Inflammatory macrophage (primary cell): ENCODE data around the gene PBX1.

Experiments used
- DNase-seq, 2 donors: peaks; one replicate each; pipeline ENCODE4 v3.0.0-alpha.2; 2020 to 2022

PBX1 gene

DNA sequence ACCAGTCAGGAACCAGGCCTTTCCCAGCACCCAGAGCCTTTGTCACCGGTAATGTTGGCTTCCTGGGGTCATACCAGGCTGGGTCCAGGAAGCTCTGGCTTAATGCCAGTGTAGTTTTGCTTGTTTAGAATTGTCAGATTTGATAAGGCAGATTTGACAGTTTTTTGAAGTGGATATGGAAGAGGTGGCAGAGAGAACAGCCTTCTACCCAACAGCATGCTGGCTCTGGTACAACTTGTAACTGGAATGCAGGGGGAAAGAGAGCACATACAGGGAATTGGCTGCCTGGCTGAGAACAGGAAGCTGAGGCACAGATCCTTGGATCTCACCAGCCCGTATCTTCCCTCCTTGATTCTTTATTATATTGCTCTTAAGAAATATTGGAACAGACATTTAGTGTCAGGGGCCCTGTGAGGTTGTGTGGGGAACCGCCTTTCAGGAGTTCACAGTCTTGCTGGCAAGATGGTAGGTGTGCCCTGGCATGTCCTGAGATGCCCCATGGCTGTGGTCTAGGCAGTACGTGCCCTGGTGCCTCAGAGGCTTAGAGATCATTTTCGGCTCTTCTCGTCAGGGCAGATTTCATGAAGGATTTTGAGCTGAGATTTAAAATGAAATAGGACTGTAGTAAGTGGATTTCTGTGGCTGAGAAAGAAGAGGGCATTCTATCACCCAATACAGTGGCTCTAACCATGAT lies 227.0 kb downstream of the PBX1 start:
- no peak for DNase-seq

DNA sequence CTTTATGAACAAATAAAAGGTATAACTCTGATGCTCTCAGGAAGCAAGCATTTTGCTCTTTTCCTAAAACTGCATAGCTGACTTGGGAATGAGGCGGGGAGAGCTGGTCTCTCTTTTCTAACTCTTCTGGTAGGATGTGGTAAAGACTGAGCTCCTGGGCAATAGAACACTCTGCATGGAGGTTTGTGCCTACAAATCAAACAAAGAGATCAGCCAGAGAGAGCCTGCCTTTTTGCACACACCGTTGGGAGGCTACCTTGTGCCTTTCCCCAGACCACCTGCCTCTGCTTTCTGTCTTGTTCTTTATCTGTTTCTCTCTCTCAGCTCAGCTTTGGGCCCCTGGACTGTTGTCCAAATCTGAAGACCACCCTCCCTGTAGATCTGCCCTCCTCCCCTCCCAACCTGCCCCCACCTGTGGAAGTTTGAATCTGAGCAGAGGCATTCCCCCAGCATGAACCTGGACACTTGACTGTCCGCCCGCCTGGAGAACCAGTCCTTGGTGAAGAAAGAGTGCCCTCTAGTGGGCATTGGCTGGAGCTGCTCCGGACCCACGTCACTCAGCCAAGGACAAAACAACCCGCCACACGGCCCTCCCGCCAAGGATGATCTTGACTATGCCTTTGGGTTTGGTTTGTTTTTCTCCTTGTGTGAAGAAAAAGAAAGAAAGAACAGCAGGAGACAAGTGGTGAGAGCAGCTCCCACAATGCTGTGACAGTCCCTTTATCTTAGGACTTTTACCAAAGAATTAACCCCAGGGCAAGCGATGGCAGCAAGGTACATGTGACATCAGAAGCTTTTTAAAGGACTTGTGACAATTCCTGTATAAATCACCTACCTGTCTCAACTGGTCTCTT lies 228.2 kb downstream of the PBX1 start:
- DNase-seq, result peak; percentile 69 to 80

DNA sequence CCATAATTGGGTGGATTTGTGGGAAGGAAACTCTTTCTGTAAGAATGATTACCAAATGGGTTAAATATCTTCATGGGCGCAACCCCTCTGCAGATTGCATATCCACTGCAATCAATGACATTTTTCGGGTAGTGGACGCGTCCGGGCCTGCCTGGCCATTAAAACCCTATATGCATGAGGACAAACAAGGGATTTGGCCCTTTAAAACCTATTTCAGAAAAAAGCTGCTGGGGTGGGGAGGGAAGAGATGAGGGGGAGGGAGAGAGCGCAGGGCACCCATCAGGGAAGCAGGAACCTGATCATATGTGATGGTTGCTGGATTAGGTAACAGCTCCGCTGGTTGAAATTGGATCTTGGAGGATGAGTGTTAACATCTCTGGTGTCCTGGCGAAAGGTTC lies 228.8 kb downstream of the PBX1 start:
- no peak for DNase-seq

DNA sequence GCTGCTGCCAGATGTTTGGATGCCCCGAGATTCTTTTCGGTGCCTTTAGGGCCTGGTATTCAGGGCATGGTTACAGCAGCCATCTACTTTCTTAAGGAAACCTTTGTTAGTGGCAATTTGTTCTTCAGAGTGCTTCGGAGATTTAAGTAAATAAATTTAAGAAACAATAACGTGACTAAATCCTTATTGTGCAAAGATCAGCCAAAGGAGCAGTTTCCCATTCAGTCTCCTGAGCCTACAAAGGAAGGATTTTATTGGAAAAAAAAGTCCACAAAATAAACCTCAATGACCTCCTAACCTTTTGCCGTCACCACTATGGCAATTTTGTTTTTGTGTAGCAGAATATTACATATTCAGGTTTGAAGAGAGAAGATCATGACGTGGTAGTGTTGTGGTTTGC lies 231.1 kb downstream of the PBX1 start:
- DNase-seq, result no peak

DNA sequence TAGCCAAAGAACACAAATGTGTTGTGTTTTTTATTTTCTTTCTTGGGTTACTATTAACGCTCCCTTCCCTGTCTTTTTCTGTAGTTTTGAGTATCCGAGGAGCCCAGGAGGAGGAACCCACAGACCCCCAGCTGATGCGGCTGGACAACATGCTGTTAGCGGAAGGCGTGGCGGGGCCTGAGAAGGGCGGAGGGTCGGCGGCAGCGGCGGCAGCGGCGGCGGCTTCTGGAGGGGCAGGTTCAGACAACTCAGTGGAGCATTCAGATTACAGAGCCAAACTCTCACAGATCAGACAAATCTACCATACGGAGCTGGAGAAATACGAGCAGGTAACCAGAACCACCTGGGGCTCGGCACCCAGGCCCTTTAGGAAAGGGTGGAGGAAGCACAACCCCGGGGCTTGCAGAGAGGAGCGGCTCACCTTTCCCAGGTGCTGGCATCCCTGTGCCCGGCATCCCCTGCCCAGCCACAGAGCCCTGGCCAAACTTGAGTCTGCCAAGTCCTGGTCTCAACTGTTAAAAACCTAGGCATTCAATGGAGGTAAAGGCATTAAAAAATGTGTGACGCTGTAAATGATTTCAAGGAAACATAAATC lies 233.5 kb downstream of the PBX1 start:
- DNase-seq, result no peak

DNA sequence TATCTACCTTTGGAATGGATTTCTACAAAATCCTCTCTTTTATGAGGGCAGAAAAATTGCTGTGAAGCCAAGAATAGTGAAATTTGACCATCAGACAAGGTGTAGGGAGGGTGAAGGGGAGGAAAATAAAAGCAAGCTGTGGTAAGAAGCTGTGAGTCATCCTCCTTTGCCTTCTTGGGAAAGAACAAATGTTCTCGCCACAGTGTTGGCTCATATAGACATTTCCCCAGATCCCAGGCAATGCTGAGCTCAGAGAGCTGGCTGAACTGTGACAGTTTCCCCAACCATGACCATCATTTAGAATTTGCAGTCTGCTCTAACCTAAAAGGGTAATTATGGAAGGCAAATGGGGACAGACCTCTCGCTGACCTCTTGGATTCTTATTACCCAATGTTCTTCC lies 235.4 kb downstream of the PBX1 start:
- peak; percentile 17 to 28 for DNase-seq

DNA sequence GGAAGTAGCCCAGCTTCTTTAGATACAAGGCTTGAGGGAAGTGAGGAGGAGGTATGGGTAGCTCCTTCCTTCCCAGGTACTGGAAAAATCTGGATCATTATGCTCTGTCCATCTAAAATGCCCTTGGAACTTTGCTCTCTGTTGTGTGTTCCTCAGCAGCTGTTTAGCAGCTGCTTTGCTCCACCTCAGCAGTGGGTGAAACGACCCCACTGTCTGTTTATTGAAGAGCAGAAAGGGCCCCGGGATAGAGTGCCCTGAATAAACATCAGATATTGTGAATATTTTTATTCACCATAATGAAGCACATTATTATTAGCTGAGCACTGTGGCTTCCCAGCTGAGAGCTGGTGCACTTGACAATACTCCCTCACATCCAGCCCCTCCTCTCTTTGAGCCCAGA lies 237.9 kb downstream of the PBX1 start:
- DNase-seq, result no peak

DNA sequence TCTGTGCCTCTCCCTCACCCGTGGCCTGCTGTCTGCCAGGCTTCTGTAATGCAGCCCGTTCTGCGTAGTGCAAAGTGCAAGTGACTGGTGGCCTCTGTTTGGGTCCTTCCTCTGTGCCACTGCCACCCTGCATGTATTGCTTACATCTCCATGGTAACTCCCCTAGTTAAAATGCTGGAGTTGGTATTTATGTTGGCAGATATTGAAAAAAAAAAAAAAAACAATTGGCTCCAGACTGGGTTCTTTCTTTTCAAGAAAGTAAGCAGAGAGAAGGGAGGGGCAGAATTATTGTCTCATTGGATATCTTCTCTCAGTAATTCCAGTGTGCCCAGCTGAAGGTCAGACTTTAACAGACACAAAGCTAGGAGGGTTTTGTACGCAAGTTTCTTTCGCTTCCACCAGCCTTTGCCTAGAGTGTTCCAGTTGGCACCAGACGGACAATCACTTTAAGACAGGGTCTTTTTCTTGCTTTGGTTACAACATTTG lies 242.3 kb downstream of the PBX1 start:
- no peak for DNase-seq

DNA sequence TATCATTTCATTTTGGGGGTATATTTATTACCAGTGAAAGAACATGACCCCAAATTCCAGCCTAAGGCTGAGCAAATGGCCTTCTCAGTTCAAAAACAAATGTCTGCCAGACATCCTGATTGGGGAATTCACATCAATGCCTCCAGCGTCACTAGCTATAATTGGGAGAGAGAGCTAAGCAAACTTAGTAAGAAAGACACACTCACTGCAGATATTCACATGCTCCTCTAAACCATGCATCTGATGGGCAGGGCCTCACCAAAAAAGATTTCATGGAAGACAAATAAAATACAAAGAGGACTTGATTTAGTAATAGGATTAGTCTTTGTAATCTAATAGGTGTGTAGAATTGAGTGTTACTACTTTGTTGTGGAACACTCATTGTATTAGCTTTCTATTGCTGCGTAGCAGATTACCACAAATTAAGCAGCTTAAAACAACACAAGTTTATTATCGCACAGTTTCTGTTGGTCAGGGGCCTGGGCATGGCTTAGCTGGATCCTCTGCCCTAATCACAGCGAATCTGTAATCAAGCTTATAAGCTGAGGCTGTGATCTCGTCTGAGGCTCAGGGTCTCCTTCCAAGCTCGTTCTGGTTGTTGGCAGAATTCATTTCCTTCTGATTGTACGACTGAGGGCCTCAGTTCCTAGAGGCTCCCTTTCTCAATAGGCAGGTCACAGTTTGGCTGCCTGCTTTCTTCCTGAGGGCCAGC lies 243.0 kb downstream of the PBX1 start:
- no peak for DNase-seq

DNA sequence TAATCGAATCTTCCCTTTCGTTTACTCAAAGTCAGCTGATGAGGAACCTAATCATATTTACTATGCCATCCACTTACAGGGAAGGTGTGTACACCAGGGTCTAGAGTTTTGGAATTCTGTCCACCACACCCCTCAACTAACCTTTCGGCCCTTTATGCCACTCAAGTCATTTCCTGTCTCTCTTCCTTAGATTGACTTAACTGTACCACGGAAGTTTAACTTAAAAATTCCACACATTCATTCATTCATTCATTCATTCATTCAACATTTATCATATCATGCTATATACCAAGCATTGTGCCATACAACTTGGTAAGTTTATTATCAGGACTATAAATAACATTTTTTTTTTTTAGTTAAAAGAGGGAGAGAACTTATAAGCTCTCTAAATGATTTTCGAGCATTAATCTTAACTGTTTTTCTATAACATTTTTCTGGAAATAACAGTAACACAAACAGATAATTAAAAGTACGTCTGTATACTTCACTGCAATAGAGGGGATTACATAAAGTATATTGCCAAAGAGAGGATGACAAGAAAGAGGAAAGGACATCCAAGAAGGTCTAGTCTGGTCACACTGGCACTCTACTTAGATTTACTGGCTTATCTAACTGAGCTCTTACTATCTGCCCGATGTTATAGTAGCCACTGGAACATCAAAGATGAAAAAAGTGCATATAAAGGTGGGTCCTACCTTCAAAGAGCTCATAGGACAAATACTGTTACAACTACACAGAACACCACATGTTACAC lies 243.7 kb downstream of the PBX1 start:
- DNase-seq, result no peak

DNA sequence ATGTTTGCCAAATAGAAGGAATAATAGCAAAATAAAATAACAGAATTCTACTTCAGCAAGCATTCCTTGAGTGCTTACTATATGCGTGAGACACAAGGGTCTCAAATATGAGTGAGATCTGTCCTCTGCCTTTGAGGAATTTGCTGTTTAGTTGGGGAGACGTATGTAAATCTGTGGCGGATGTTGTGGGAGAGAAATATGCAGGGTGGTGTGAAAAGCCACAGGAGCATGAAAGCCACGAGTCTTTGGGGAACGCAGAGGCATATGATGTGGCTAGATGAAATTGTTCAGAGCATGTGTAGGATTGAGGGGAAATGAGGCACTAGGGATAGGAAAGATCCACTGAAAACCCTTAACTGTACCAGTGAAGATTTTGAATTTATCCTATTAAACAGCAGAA lies 244.4 kb downstream of the PBX1 start:
- DNase-seq, result no peak

DNA sequence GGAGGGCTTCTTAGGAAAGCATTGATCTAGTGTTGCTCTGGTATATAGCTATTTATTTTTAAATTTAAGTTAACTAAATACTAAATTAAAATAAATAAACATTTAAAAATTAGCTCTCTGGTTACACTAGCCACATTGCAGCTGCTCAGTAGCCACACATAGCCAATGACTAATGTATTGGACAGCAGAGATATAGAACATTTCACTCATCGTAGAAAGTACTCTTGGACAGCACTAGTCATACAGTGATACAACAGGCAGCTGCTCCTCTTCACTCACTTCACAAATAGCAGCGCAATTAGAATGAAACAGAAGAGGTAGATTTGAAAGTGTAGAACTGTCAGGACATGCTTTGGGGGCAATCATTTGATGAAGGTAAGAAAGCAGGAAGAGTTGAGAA lies 245.4 kb downstream of the PBX1 start:
- DNase-seq, result no peak

DNA sequence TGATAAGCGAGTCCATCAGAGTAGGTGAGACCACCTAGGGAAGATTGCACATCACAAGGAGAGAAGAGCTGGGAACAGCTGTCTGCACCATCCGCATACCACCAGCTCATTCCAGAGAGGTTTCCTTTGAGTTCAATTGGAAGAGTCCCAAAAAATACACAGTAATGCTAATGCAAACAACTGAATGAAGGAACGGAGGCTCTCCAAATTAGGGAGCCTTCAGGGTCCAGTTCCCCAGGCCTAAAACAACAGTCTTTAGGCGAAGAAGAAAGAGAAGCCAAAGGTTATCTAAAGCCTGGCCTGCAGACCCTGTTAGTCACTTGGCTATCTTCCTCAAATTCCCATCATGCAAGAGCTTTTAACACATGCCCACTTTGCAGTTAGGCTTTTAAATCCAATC lies 246.4 kb downstream of the PBX1 start:
- DNase-seq, result no peak

DNA sequence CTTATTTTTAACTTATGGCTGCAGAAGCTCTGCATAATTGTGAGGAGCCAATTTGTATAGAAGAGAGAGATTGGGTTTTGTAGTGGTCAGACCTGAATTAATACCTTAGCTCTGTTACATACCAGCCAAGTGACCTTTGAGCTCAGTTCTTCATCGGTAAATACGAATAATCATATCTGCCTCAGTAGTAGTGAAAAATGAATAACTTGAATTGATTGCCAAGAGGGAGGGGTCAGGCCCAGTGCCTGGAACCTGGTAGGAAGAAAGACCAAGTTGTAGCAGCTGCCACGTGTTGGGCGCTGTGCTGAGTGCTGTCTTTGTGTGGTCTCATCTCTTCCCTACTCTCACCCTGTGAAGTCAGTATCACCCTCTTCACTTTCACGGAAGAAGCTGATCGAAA lies 247.5 kb downstream of the PBX1 start:
- DNase-seq, result no peak

DNA sequence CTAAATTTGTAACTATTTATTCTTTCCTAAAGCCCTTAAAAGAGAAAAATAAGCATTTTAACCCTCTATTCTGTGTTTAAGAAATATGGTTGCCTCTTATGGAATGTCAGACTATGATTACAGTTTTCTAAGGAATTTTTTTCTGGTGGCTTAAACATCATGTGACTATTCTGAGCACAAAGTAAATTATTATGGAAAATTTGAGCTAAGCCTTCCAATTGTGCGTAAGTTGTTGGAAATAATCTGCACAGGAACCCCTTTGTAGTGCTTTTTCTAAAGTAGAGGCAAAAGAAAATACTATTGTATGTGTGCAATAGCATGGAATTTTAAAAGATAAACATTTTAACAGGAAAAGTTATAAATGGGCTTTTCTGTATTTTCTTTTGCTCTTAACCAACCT lies 254.8 kb downstream of the PBX1 start:
- DNase-seq, result no peak

DNA sequence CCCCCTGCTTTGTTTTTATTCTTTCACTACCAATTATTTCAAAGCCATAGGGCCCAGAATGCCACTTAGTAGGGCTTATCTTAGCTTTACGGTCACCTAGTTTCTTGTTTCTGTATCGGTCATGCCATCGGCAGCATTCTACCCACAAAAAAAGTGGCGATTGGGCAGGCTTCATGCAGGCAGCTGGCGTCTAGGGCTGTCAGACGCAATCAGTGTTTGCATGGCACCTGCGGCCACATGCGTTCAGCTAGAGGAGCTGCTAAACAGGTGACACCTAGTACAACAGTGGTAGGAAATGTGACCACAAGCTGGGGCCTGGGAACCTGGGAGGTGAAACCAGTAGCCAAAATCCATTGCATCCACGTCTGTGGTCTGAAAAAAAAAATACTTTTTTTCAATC lies 262.7 kb downstream of the PBX1 start:
- DNase-seq, result no peak

DNA sequence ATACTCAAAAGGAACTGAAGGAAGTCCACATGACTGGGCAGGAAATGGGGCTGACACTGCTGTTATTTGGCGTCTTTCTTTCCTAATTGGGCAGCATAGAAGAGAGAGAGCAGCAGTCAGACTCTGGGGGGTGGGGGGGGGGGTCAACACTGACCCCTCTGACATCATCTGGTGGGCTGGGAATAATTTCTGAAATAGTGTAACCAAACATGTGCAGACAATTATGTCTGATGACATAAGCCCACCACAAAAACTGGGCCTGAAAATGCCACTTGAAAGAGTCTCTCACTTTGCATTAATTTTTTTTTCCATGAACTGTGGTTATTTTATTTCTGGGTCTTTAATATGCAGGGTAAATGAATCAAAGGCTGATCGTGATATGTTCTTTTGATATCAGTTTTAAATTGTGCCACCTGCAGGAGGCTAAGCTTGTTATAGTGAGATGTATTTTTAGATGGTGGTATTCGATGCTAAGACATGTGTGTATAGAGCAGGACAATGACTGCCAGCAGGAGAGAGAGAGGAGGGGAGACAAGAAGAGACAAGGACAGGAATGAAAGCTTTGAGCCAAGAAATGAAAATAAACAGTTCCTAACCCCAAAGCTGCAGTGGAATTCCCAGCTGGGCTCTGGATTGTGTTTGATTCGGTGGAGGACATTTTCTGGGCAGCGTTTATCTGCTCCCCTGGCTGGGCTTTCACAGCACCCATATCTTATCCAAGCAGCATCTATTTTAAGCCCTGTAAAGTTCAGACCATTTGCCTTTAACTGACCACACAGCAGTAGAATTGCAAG lies 264.7 kb downstream of the PBX1 start:
- no peak for DNase-seq

DNA sequence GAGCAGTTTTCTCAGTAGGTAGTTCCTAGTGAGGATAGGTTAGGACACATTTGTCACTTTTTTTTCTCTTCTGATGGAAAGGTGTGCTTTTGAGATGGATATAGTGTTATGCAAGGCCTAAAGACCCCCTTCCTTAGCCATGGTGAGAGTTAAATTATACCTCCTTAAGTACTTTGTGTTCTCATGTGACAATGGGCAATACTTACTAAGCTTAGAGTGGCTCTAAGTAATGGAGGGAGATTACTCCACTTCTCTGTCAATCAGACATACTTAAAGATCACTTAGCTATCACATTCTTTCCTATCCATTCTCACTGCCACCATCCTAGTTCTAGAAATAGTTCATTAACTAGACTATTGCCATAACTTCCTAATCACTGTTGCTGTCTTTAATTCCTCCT lies 265.6 kb downstream of the PBX1 start:
- no peak for DNase-seq

DNA sequence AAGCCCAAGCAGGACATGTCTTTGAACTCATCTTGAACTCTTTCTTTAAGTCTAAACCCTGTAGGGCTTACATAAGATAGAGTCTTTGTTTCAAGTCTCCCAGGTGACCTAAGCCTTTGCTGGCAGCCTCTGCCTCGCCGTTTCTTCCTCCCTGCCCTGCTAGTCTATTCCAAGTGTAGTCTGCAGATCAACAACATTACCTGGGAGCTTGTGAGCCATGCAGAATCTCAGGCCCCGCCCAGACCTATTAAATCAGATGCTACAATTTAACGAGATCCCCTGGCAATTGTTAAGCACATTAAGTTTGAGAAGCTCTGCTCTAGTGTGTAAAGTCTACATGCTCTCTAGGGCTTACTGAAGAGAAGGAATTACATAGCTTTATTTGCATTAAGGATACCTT lies 271.6 kb downstream of the PBX1 start:
- no peak for DNase-seq

DNA sequence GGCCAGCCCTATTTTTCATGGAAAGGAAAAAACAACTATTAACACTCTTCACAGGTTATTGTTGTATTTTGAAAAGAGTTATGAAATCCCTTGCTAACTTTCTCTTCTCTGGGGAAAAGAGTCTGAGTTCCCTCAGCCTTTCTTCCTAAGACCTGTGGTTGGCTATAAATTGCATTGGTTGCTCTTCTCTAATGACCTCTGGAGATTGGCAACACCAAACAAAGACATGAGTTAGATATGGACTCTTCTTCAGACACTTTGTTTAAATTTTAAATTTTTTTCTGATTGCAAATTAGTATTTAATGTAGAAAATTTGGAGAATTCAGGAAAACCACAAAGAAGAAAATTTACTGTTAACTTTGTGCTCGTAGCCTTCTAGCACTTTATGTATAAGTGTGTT lies 275.7 kb downstream of the PBX1 start:
- DNase-seq, result no peak

DNA sequence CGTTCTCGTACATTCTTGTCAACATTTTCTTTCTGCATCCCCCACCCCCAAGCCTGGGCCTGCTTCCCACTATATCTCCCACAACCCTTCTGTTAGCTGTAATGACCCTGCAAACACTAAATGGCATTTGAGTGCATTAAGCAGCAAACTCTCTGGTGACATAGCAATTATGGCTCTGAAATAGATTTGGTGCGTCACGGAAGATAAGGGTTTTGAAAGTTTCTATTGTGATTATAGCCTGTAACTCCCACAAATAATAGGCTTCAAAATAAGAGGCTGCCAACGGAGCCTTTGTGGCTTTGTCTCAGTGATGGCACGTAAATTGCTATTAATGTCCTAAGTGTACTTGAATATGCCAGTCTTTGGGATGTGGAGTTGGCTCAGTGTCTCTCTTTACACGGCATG lies 277.6 kb downstream of the PBX1 start:
- no peak for DNase-seq

DNA sequence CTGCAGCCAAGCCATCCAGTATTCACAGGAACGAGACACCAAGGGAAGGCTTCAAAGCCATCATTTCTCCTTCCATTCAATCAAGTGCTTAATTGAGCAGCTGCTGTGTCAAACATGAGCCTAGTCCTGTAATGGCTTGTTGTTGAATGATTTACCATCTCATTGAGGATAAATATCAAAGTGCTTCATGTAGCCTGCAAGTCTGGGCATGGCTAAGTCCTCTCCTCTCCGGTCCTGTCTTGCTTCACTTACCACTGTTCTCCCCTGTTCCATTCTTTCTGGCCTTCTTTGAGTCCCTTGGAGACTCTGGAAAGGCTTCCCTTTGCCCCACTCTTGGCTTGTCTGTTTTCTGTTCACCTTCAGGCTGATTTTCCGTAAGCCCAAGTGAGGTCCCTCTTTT lies 279.8 kb downstream of the PBX1 start:
- no peak for DNase-seq
